OCI-LY7 (cell line): ENCODE measurements around the gene SUCLG1.

Source experiments
- CTCF ChIP-seq: fragments of 200-600 bp; sonication (generic); conservative IDR thresholded peaks from 2 replicates; pipeline ENCODE4 v1.5.1; 2014; ENCODE audit warnings: mild to moderate bottlenecking, antibody characterized with exemption, low read length, moderate library complexity, mixed read lengths
- EZH2phosphoT487 ChIP-seq: fragments of 200-600 bp; sonication (generic); IDR thresholded peaks from 2 replicates; pipeline ENCODE4 v1.6.1; 2018; ENCODE audit warnings: low read depth, borderline replicate concordance, mild to moderate bottlenecking, mixed run types, antibody characterized with exemption, low read length, moderate library complexity, mixed read lengths

- TF ChIP-seq CTCF (no peak), EZH2phosphoT487 (no peak)
Observed at GRCh38 chr2:84450288-84451227, 8.5 kb downstream of the SUCLG1 start.
